ENCODE results near the gene TLN1. TPM values are rescaled to one million over a fixed set of nuclear protein-coding genes. Genes with fewer than 3 reads are reported as not detected.

TLN1 gene
- total and polyA plus RNA-seq, 2 of the 4 experiments (the other 2 are of a cell fraction) = 228 to 346 TPM

GRCh38 chr9:35716230-35716629 is 15.8 kb downstream of the TLN1 start:
- DNase-seq = no peak
- H3K27ac ChIP-seq (ENCODE audit: insufficient read depth, low read length) = no peak overlapping the region

More at GRCh38 chr9:35716230-35716629, 15.8 kb downstream of the TLN1 start:
- dilution Hi-C loops (cut with HindIII; ENCODE audit: low sequenced_read_pairs, unreplicated experiment) (no loop called here), in situ Hi-C loops (cut with MboI; ENCODE audit: low sequenced_read_pairs) (no loop called here), intact Hi-C loops (cut with micrococcal nuclease) (no loop called here)
- no peaks in the 10 kb centered on the region for H3K27me3 ChIP-seq (ENCODE audit: control insufficient read depth, insufficient read depth, low read length)
- no peak overlapping the region for H2BK15ac ChIP-seq (ENCODE audit: low read depth, low read length)
- H3K4ac ChIP-seq (ENCODE audit: low read depth, low read length) = no peak overlapping the region
- H3K4me1 ChIP-seq (ENCODE audit: control insufficient read depth, insufficient read depth, low read length) = no peaks in the 10 kb centered on the region
- no peak overlapping the region for H3K14ac ChIP-seq (replicated peaks; ENCODE audit: low read depth, low read length)
- no peak overlapping the region for H2BK5ac ChIP-seq (ENCODE audit: low read depth, low read length, poor library complexity, severe bottlenecking)
- peaks cover 35% of the 10 kb centered on the region for H4K20me1 ChIP-seq (ENCODE audit: insufficient read depth, low read length)
- TF ChIP-seq BHLHE40 (IDR thresholded peaks at IDR 0.05; ENCODE audit: low read depth, low read length) (no peak), ELK1 (IDR thresholded peaks at IDR 0.05; ENCODE audit: borderline replicate concordance, low read depth, low read length) (no peak), MXI1 (IDR thresholded peaks at IDR 0.05; ENCODE audit: borderline replicate concordance, low read depth, low read length) (no peak), RAD21 (IDR thresholded peaks at IDR 0.05; ENCODE audit: low read length) (no peak), MAZ (IDR thresholded peaks at IDR 0.05; ENCODE audit: borderline replicate concordance, low read depth, low read length) (no peak), NFE2L2 (IDR thresholded peaks at IDR 0.05; ENCODE audit: low read depth, low read length) (no peak), CEBPB (IDR thresholded peaks at IDR 0.05; ENCODE audit: low read depth, low read length) (no peak), SMC3 (IDR thresholded peaks at IDR 0.05; ENCODE audit: low read depth, low read length) (no peak), POLR2A (IDR thresholded peaks at IDR 0.05; ENCODE audit: low read depth, low read length) (no peak), CHD1 (IDR thresholded peaks at IDR 0.05; ENCODE audit: low read depth, low read length) (no peak)
- TF ChIP-seq, protein P1, sequence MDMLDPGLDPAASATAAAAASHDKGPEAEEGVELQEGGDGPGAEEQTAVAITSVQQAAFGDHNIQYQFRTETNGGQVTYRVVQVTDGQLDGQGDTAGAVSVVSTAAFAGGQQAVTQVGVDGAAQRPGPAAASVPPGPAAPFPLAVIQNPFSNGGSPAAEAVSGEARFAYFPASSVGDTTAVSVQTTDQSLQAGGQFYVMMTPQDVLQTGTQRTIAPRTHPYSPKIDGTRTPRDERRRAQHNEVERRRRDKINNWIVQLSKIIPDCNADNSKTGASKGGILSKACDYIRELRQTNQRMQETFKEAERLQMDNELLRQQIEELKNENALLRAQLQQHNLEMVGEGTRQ (IDR thresholded peaks at IDR 0.05; ENCODE audit: low read depth, low read length) = no peak
- no peak overlapping the region for H3K18ac ChIP-seq (ENCODE audit: low read depth, low read length)
- WGBS, 2 experiments (ENCODE audit: extremely low coverage in 2 of 2, insufficient read length in 1 of 2) = 94% methylated on average over 2 of the region's 4 CpGs; no CpG with 5 or more reads in 1 of the 2 experiments
- no TSS peak for BruUV-seq (replicated peaks)
- no peak overlapping the region for H4K8ac ChIP-seq (ENCODE audit: low read depth in 2 of 2, low read length in 2 of 2)
- H3K4me2 ChIP-seq (ENCODE audit: low read depth, low read length) = no peak overlapping the region
- no peak overlapping the region; the same call in 1 of the 2 replicates for H3K23ac ChIP-seq (ENCODE audit: low read depth, low read length)
- CTCF ChIA-PET = interaction anchor here (1.8 kb wide), 1 partner anchor 20 kb away, joined by 6 read pairs; no protein-coding TSS in a partner anchor
- POLR2A ChIA-PET (ENCODE audit: unreplicated experiment) = interaction anchor here (1.5 kb wide), 1 partner anchor 12 kb away, joined by 5 read pairs; no protein-coding TSS in a partner anchor
- H2AFZ ChIP-seq (replicated peaks; ENCODE audit: low read length, poor library complexity) = no peak overlapping the region
- peaks cover 40 to 75% of the 10 kb centered on the region in 2 experiments for H3K79me1 ChIP-seq (ENCODE audit: low read depth in 1 of 2, low read length in 2 of 2)
- H3K4me3 ChIP-seq (ENCODE audit: insufficient read depth, low read depth, low read length) = no peak overlapping the region
- H2BK120ac ChIP-seq (ENCODE audit: low read depth, low read length) = no peak overlapping the region
- H3K9me3 ChIP-seq (ENCODE audit: control insufficient read depth, insufficient read depth, low read length) = no peaks in the 10 kb centered on the region
- H4K5ac ChIP-seq (ENCODE audit: low read depth, low read length) = no peak overlapping the region
- H3K36me3 ChIP-seq (ENCODE audit: control insufficient read depth, insufficient read depth, low read length) = peaks cover 89% of the 10 kb centered on the region
- H2AK5ac ChIP-seq (ENCODE audit: low read depth, low read length) = no peak overlapping the region
- no peak overlapping the region for H2AK9ac ChIP-seq (replicated peaks; ENCODE audit: low read depth, low read length, poor library complexity)
- H3K56ac ChIP-seq (ENCODE audit: extremely low read depth, insufficient read depth, low read length) = no peak overlapping the region
- no peak overlapping the region for H3K9ac ChIP-seq (ENCODE audit: low read depth, low read length)
- no peak overlapping the region for H2BK20ac ChIP-seq (ENCODE audit: low read depth, low read length)
- ATAC-seq (ENCODE audit: low read depth) = peak; percentile 31
- H3K9me1 ChIP-seq (ENCODE audit: insufficient read depth, low read length) = no peaks in the 10 kb centered on the region; the same call in 1 of the 2 replicates
- no peak overlapping the region for H4K91ac ChIP-seq (ENCODE audit: insufficient read depth, low read depth, low read length)
